NCI-H1105 treated with DMSO at 0.1 percent for 48 hours (cell line): Measurements from ENCODE around the gene C14orf132.

Experiments
- DNase-seq: peaks from one replicate; lab custom pipeline; 2025; lab: John Stamatoyannopoulos, UW

The C14orf132 gene

GRCh38 chr14:96083667-96084320 lies 44.6 kb downstream of the C14orf132 start:
- peak; percentile 95 for DNase-seq

- no peak for DNase-seq
These were observed 45.6 kb downstream of the C14orf132 start for GRCh38 chr14:96084796-96085195.

GRCh38 chr14:96085369-96085768 lies 46.2 kb downstream of the C14orf132 start:
- DNase-seq: no peak

- DNase-seq: no peak
These were observed 46.9 kb downstream of the C14orf132 start for GRCh38 chr14:96086032-96086431.

GRCh38 chr14:96086574-96087077 lies 47.5 kb downstream of the C14orf132 start:
- DNase-seq: no peak

- no peak for DNase-seq
These were observed 48.9 kb downstream of the C14orf132 start for GRCh38 chr14:96088074-96088473.

GRCh38 chr14:96088481-96088880 lies 49.3 kb downstream of the C14orf132 start:
- no peak for DNase-seq

GRCh38 chr14:96088911-96089310 lies 49.7 kb downstream of the C14orf132 start:
- no peak for DNase-seq

- no peak for DNase-seq
These were observed 50.2 kb downstream of the C14orf132 start for GRCh38 chr14:96089401-96089800.

- peak; percentile 98 for DNase-seq
These were observed 51.4 kb downstream of the C14orf132 start for GRCh38 chr14:96090441-96091148.

GRCh38 chr14:96091149-96091693 lies 52.1 kb downstream of the C14orf132 start:
- DNase-seq: peak; percentile 77

GRCh38 chr14:96091941-96092411 lies 52.8 kb downstream of the C14orf132 start:
- DNase-seq: no peak

GRCh38 chr14:96092936-96093335 lies 53.8 kb downstream of the C14orf132 start:
- no peak for DNase-seq

- no peak for DNase-seq
These were observed 55.0 kb downstream of the C14orf132 start for GRCh38 chr14:96094211-96094610.

GRCh38 chr14:96094656-96095055 lies 55.5 kb downstream of the C14orf132 start:
- no peak for DNase-seq

- DNase-seq: no peak
These were observed 55.9 kb downstream of the C14orf132 start for GRCh38 chr14:96095058-96095457.

- DNase-seq: peak; percentile 50
These were observed 56.7 kb downstream of the C14orf132 start for GRCh38 chr14:96095581-96096476.

GRCh38 chr14:96096639-96097610 lies 57.8 kb downstream of the C14orf132 start:
- no peak for DNase-seq

GRCh38 chr14:96097752-96098151 lies 58.6 kb downstream of the C14orf132 start:
- DNase-seq: no peak

- peak; percentile 81 for DNase-seq
These were observed 59.3 kb downstream of the C14orf132 start for GRCh38 chr14:96098309-96098998.
